K562 (cell line): ENCODE results near the gene ASXL2. TPM values are rescaled to one million over a fixed set of nuclear protein-coding genes. Genes with fewer than 3 reads are reported as not detected.

Experiments used
- ATAC-seq: fragments of 200-7000 bp; cut with Tn5 transposase; 3 replicates; pipeline ENCODE4 v1.9.1; 2020; ENCODE audit warnings: moderate library complexity
- BruUV-seq: library from RNA; stranded (reverse); fragments of 400-500 nt; replicated peaks from 2 replicates; lab custom pipeline; 2021; lab: Mats Ljungman, UMichigan
- CTCF ChIA-PET: fragments of 300-600 bp; formaldehyde crosslinking; extraction: SDS; loops from one replicate; lab custom pipeline; 2021; ENCODE audit warnings: low intra/inter-chr PET ratio; lab: Yijun Ruan, JAX
- POLR2A ChIA-PET: fragments of 300-600, 350-650 bp; sonication (Branson Sonifier 250); formaldehyde crosslinking; extraction: SDS; loops from one replicate; lab custom pipeline; 2021; ENCODE audit warnings: antibody characterized with exemption, inconsistent platforms; lab: Yijun Ruan, JAX
- DNase-seq, 4 experiments: peaks; one replicate each; pipeline versions ENCODE4 v3.0.0 to v3.0.0-alpha.2; 2011 to 2018; ENCODE audit warnings: low spot score in 3 of 4, mixed read lengths in 3 of 4; ENCODE audit errors: extremely low read depth in 1 of 4
- FAIRE-seq: peaks from 2 replicates; lab custom pipeline; 2011; peaks lifted over from hg19 to GRCh38; lab: Jason Lieb, UNC
- H2AFZ ChIP-seq: 2 replicates; pipeline ENCODE4 v1.6.0; 2011; ENCODE audit warnings: low read depth, low read length, control low read depth, inconsistent platforms
- H3K27ac ChIP-seq: fragments of 200-600 bp; 3 replicates; pipeline ENCODE4 v1.8.0; 2011; ENCODE audit warnings: low read depth, mild to moderate bottlenecking, control low read depth, inconsistent platforms, low read length, moderate library complexity, mixed read lengths; ENCODE audit errors: extremely low read depth
- H3K27me3 ChIP-seq, 2 experiments: fragments of 300-600 bp in 1 of 2; 2 replicates in 1 of 2; 3 replicates in 1 of 2; pipeline versions ENCODE4 v1.6.0 to v1.8.0; 2011; ENCODE audit warnings: inconsistent platforms in 2 of 2, low read length in 2 of 2, mild to moderate bottlenecking in 1 of 2, mixed read lengths in 1 of 2, moderate library complexity in 1 of 2; ENCODE audit not compliant: control insufficient read depth in 2 of 2, insufficient read depth in 2 of 2
- H3K36me3 ChIP-seq: fragments of 300-600 bp; 3 replicates; pipeline ENCODE4 v1.8.0; 2011; ENCODE audit warnings: mild to moderate bottlenecking, low read length, inconsistent platforms; ENCODE audit not compliant: control insufficient read depth, insufficient read depth
- H3K4me1 ChIP-seq, 2 experiments: fragments of 200-600 bp in 1 of 2; replicated peaks in 1 of 2; 2 replicates in 1 of 2; 3 replicates in 1 of 2; pipeline versions ENCODE4 v1.5.1 to v1.8.0; 2011; ENCODE audit warnings: inconsistent platforms in 2 of 2, low read length in 2 of 2, mild to moderate bottlenecking in 1 of 2, mixed read lengths in 1 of 2, moderate library complexity in 1 of 2; ENCODE audit not compliant: control insufficient read depth in 2 of 2, insufficient read depth in 2 of 2
- H3K4me2 ChIP-seq: 2 replicates; pipeline ENCODE4 v1.6.1; 2011; ENCODE audit warnings: low read length, control low read depth, inconsistent platforms, mixed read lengths; ENCODE audit not compliant: insufficient read depth
- H3K4me3 ChIP-seq: fragments of 200-600 bp; sonication (generic), shearing (Covaris generic); 2 replicates; pipeline ENCODE4 v1.5.1; 2016; ENCODE audit warnings: control low read depth, inconsistent platforms
- H3K79me2 ChIP-seq: fragments of 200-600 bp; 3 replicates; pipeline ENCODE4 v1.8.0; 2011; ENCODE audit warnings: low read length, inconsistent platforms; ENCODE audit not compliant: control insufficient read depth, insufficient read depth
- H3K9ac ChIP-seq, 2 experiments: 2 replicates each; pipeline versions ENCODE4 v1.6.0 to v1.6.1; 2011; ENCODE audit warnings: low read depth in 2 of 2, low read length in 2 of 2, control low read depth in 1 of 2, inconsistent platforms in 1 of 2, mild to moderate bottlenecking in 1 of 2, mixed read lengths in 1 of 2; ENCODE audit not compliant: insufficient read depth in 1 of 2
- H3K9me1 ChIP-seq: one replicate; pipeline ENCODE4 v1.6.0; 2011; ENCODE audit warnings: inconsistent platforms, mild to moderate bottlenecking, low read length, moderate library complexity; ENCODE audit not compliant: control insufficient read depth, insufficient read depth
- H3K9me3 ChIP-seq: replicated peaks from 2 replicates; pipeline ENCODE4 v1.5.1; 2011; ENCODE audit warnings: low read depth, low read length, inconsistent platforms; ENCODE audit not compliant: control insufficient read depth, insufficient read depth
- H4K20me1 ChIP-seq: replicated peaks from 2 replicates; pipeline ENCODE4 v1.6.1; 2011; ENCODE audit warnings: low read length, inconsistent platforms, mixed read lengths; ENCODE audit not compliant: control insufficient read depth, insufficient read depth
- DIDO1 ChIP-seq: fragments of 450-650 bp; IDR thresholded peaks from 2 replicates; pipeline ENCODE4 v1.6.1; 2016; ENCODE audit warnings: low read depth, missing biosample characterization, missing genetic modification characterization
- HNRNPK ChIP-seq: fragments of 200-400 bp; formaldehyde crosslinking; IDR thresholded peaks from one replicate; pipeline ENCODE4 v1.6.1; 2018; ENCODE audit warnings: mild to moderate bottlenecking, low read depth, low read length; ENCODE audit not compliant: poor library complexity, severe bottlenecking
- HNRNPL ChIP-seq: fragments of 200-400 bp; formaldehyde crosslinking; IDR thresholded peaks from 2 replicates; pipeline ENCODE4 v1.6.1; 2017; ENCODE audit warnings: low read depth, mild to moderate bottlenecking, low read length
- MTA3 ChIP-seq: fragments of 450-650 bp; formaldehyde crosslinking; IDR thresholded peaks from 2 replicates; pipeline ENCODE4 v1.6.1; 2017; ENCODE audit warnings: mild to moderate bottlenecking, borderline replicate concordance
- NFATC3 ChIP-seq: fragments of 450-650 bp; IDR thresholded peaks from 2 replicates; pipeline ENCODE4 v1.6.1; 2017; ENCODE audit warnings: mild to moderate bottlenecking
- NR3C1 ChIP-seq: sonication (generic); formaldehyde crosslinking; IDR thresholded peaks from 2 replicates; pipeline ENCODE4 v1.8.1; 2022; ENCODE audit warnings: missing genetic modification reagents
- NUFIP1 ChIP-seq: fragments of 450-650 bp; IDR thresholded peaks from 2 replicates; pipeline ENCODE4 v1.6.1; 2018; ENCODE audit not compliant: partially characterized antibody
- PHF20 ChIP-seq: fragments of 450-650 bp; IDR thresholded peaks from 2 replicates; pipeline ENCODE4 v1.6.1; 2018; ENCODE audit not compliant: partially characterized antibody
- RBFOX2 ChIP-seq: fragments of 200-400 bp; formaldehyde crosslinking; IDR thresholded peaks from 2 replicates; pipeline ENCODE4 v1.6.1; 2017; ENCODE audit warnings: low read depth, mild to moderate bottlenecking, low read length, moderate library complexity
- SMAD3 ChIP-seq: fragments of 450-650 bp; formaldehyde crosslinking; conservative IDR thresholded peaks from 2 replicates; pipeline ENCODE4 v1.4.0; 2020; ENCODE audit warnings: mild to moderate bottlenecking
- ZNF41 ChIP-seq: fragments of 250-450 bp; sonication (Bioruptor Pico); conservative IDR thresholded peaks from 2 replicates; pipeline ENCODE4 v1.4.0; 2020; ENCODE audit warnings: mild to moderate bottlenecking
- ZNF77 ChIP-seq: fragments of 250-450 bp; sonication (Bioruptor Pico); IDR thresholded peaks from 2 replicates; pipeline ENCODE4 v1.5.0; 2020
- ZNF778 ChIP-seq: fragments of 450-650 bp; formaldehyde crosslinking; IDR thresholded peaks from 2 replicates; pipeline ENCODE4 v1.4.0; 2020; ENCODE audit warnings: mild to moderate bottlenecking, moderate library complexity
- WGBS: fragments of 100-300 bp; shearing (Covaris generic); methylation state at CpG from one replicate; pipeline ENCODE4 v1.1.6; 2016; ENCODE audit warnings: low coverage, mixed read lengths; ENCODE audit not compliant: insufficient coverage; ENCODE audit errors: missing lambda C conversion rate; 5-methylcytosine and 5-hydroxymethylcytosine counted together
- in situ Hi-C: fragments of 300-500 bp; cut with MboI; formaldehyde crosslinking; loops from 4 replicates; pipeline ENCODE4 v1.15.0; 2018; ENCODE audit warnings: inconsistent platforms, mixed read lengths
- intact Hi-C: fragments of 100-400 bp; cut with micrococcal nuclease; formaldehyde crosslinking; loops from 2 replicates; pipeline ENCODE4 v1.14.2; 2022
- polyA plus RNA-seq, 8 experiments: library from polyadenylated mRNA; depleted of rRNA in 4 of 8; stranded (reverse) in 5 of 8; unstranded in 3 of 8; fragments of >200 nt; fragmentation: Nextera tagmentation in 2 of 8; fragmentation: Illumina TruSeq in 1 of 8; extraction: Ambion mirVana in 2 of 8; extraction: Trizol in 1 of 8; gene quantifications; 2 replicates each; pipeline versions ENCODE4 v1.2.1 to v1.2.3, GENCODE V29; 2011 to 2014; ENCODE audit warnings: inconsistent platforms in 1 of 8, missing spikeins in 1 of 8
- total RNA-seq, 7 experiments: library from RNA; depleted of rRNA in 6 of 7; stranded (reverse); fragments of >200 nt in 6 of 7; fragmentation: Illumina TruSeq in 2 of 7; extraction: Trizol in 2 of 7; gene quantifications; 2 replicates each; pipeline versions ENCODE4 v1.2.1 to v1.2.3, GENCODE V29; 2011 to 2021; ENCODE audit warnings: low replicate concordance in 1 of 7
- TF ChIP-seq, protein P1 (sequence below): sonication (generic); formaldehyde crosslinking; IDR thresholded peaks from 2 replicates; pipeline ENCODE4 v1.8.0; 2022; ENCODE audit warnings: mild to moderate bottlenecking, missing genetic modification reagents
- TF ChIP-seq, protein P2 (sequence below): sonication (generic); formaldehyde crosslinking; IDR thresholded peaks from 2 replicates; pipeline ENCODE4 v1.9.0; 2022; ENCODE audit warnings: mild to moderate bottlenecking, missing genetic modification reagents
- TF ChIP-seq, protein P3 (sequence below): sonication (generic); IDR thresholded peaks from 2 replicates; pipeline ENCODE4 v1.6.1; 2016

The ASXL2 gene
- total and polyA plus RNA-seq, 9 of the 15 experiments (the other 6 are each of a cell fraction or from before 2014, with no cell fraction given) = 2.2 to 25.9 (median 9.0) TPM

- H3K4me2 ChIP-seq = no peak overlapping the region
- H3K79me2 ChIP-seq = no peaks in the 10 kb centered on the region
- no peak overlapping the region for H3K27ac ChIP-seq
- ATAC-seq = no peak
- in situ Hi-C loops = no loop called here
- H3K9me3 ChIP-seq = no peaks in the 10 kb centered on the region
- ChIA-PET CTCF (no interaction called here), POLR2A (interaction anchor here (0.6 to 1.5 kb wide), 3 partner anchors 9 to 18 kb away, joined by 3 to 9 read pairs (median 3); no protein-coding TSS in a partner anchor)
- no peaks in the 10 kb centered on the region for H3K9me1 ChIP-seq
- no peaks in the 10 kb centered on the region for H4K20me1 ChIP-seq
- peak; percentile 59 for FAIRE-seq
- no TSS peak for BruUV-seq
- peaks cover 18 to 23% of the 10 kb centered on the region in 2 experiments for H3K27me3 ChIP-seq
- no peak for TF ChIP-seq HNRNPL
- no peak for TF ChIP-seq NFATC3
- TF ChIP-seq HNRNPK = no peak
- TF ChIP-seq, protein P1, sequence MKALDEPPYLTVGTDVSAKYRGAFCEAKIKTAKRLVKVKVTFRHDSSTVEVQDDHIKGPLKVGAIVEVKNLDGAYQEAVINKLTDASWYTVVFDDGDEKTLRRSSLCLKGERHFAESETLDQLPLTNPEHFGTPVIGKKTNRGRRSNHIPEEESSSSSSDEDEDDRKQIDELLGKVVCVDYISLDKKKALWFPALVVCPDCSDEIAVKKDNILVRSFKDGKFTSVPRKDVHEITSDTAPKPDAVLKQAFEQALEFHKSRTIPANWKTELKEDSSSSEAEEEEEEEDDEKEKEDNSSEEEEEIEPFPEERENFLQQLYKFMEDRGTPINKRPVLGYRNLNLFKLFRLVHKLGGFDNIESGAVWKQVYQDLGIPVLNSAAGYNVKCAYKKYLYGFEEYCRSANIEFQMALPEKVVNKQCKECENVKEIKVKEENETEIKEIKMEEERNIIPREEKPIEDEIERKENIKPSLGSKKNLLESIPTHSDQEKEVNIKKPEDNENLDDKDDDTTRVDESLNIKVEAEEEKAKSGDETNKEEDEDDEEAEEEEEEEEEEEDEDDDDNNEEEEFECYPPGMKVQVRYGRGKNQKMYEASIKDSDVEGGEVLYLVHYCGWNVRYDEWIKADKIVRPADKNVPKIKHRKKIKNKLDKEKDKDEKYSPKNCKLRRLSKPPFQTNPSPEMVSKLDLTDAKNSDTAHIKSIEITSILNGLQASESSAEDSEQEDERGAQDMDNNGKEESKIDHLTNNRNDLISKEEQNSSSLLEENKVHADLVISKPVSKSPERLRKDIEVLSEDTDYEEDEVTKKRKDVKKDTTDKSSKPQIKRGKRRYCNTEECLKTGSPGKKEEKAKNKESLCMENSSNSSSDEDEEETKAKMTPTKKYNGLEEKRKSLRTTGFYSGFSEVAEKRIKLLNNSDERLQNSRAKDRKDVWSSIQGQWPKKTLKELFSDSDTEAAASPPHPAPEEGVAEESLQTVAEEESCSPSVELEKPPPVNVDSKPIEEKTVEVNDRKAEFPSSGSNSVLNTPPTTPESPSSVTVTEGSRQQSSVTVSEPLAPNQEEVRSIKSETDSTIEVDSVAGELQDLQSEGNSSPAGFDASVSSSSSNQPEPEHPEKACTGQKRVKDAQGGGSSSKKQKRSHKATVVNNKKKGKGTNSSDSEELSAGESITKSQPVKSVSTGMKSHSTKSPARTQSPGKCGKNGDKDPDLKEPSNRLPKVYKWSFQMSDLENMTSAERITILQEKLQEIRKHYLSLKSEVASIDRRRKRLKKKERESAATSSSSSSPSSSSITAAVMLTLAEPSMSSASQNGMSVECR (CRISPR knock-in tag) = no peak
- TF ChIP-seq, protein P2, sequence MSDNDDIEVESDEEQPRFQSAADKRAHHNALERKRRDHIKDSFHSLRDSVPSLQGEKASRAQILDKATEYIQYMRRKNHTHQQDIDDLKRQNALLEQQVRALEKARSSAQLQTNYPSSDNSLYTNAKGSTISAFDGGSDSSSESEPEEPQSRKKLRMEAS (CRISPR knock-in tag) = no peak
- TF ChIP-seq SMAD3 (CRISPR knock-in tag) = no peak
- TF ChIP-seq ZNF41 (CRISPR knock-in tag) = no peak
- TF ChIP-seq PHF20 = no peak
- TF ChIP-seq, protein P3, sequence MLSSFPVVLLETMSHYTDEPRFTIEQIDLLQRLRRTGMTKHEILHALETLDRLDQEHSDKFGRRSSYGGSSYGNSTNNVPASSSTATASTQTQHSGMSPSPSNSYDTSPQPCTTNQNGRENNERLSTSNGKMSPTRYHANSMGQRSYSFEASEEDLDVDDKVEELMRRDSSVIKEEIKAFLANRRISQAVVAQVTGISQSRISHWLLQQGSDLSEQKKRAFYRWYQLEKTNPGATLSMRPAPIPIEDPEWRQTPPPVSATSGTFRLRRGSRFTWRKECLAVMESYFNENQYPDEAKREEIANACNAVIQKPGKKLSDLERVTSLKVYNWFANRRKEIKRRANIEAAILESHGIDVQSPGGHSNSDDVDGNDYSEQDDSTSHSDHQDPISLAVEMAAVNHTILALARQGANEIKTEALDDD = no peak
- no peak for TF ChIP-seq MTA3
- TF ChIP-seq RBFOX2 = no peak
- TF ChIP-seq NR3C1 = no peak
- TF ChIP-seq ZNF77 (CRISPR knock-in tag) = no peak
- no peak for TF ChIP-seq DIDO1 (tag)
- no peak for TF ChIP-seq NUFIP1
- TF ChIP-seq ZNF778 (CRISPR knock-in tag) = no peak
- TF ChIP-seq, all 486 proteins: peak for 0
- no peak for DNase-seq
- no peak overlapping the region for H2AFZ ChIP-seq
- no peak overlapping the region for H3K4me3 ChIP-seq
- H3K9ac ChIP-seq = no peak overlapping the region
- intact Hi-C loops = no loop called here
- 0% methylated on average over 5 of the region's 5 CpGs for WGBS
- H3K4me1 ChIP-seq = no peaks in the 10 kb centered on the region
- no peaks in the 10 kb centered on the region for H3K36me3 ChIP-seq
These were observed 170.2 kb downstream of the ASXL2 start for GRCh38 chr2:25707927-25708590.
